Measurements from ENCODE around the gene IGF2.

Gene IGF2

GRCh38 chr11:2131371-2132236, 7.6 kb downstream of the IGF2 start:
- TF ChIP-seq TAF1 (IDR thresholded peaks at IDR 0.05; ENCODE audit: borderline replicate concordance, insufficient read depth, low read length) (peak; percentile 34; the same call in 1 of the 2 replicates), POLR2AphosphoS5 (IDR thresholded peaks at IDR 0.05; ENCODE audit: low read depth, low read length) (peak; percentile 64), SIN3A (IDR thresholded peaks at IDR 0.05; ENCODE audit: borderline replicate concordance, insufficient read depth, low read length) (no peak), FOXP2 (optimal IDR thresholded peaks at IDR 0.05; ENCODE audit: borderline replicate concordance, extremely low read depth, extremely low read length, insufficient read depth) (no peak), REST (IDR thresholded peaks at IDR 0.05; ENCODE audit: insufficient read depth in 1 of 2, low read depth in 2 of 2, low read length in 2 of 2) (no peak; a peak in 1 of 4 replicates)

GRCh38 chr11:2130881-2131352, 8.3 kb downstream of the IGF2 start:
- no peak for TF ChIP-seq TAF1 (IDR thresholded peaks at IDR 0.05; ENCODE audit: borderline replicate concordance, insufficient read depth, low read length)
- TF ChIP-seq POLR2AphosphoS5 (IDR thresholded peaks at IDR 0.05; ENCODE audit: low read depth, low read length), result peak; percentile 62

GRCh38 chr11:2129699-2130366, 9.4 kb downstream of the IGF2 start:
- TF ChIP-seq SIN3A (IDR thresholded peaks at IDR 0.05; ENCODE audit: borderline replicate concordance, insufficient read depth, low read length), result no peak
- peak; percentile 72 for TF ChIP-seq POLR2AphosphoS5 (IDR thresholded peaks at IDR 0.05; ENCODE audit: low read depth, low read length)
- no peak for TF ChIP-seq REST (IDR thresholded peaks at IDR 0.05; ENCODE audit: insufficient read depth in 1 of 2, low read depth in 2 of 2, low read length in 2 of 2)

GRCh38 chr11:2129308-2129698, 9.9 kb downstream of the IGF2 start:
- peak; percentile 25; the same call in 1 of the 2 replicates for TF ChIP-seq SIN3A (IDR thresholded peaks at IDR 0.05; ENCODE audit: borderline replicate concordance, insufficient read depth, low read length)
- TF ChIP-seq TAF1 (IDR thresholded peaks at IDR 0.05; ENCODE audit: borderline replicate concordance, insufficient read depth, low read length), result no peak

- TF ChIP-seq TAF1 (IDR thresholded peaks at IDR 0.05; ENCODE audit: borderline replicate concordance, insufficient read depth, low read length) (peak; percentile 17; the same call in 1 of the 2 replicates), REST (IDR thresholded peaks at IDR 0.05; ENCODE audit: insufficient read depth in 1 of 2, low read depth in 2 of 2, low read length in 2 of 2) (no peak), POLR2AphosphoS5 (IDR thresholded peaks at IDR 0.05; ENCODE audit: low read depth, low read length) (peak; percentile 64), FOXP2 (optimal IDR thresholded peaks at IDR 0.05; ENCODE audit: borderline replicate concordance, extremely low read depth, extremely low read length, insufficient read depth) (no peak)
Observed at GRCh38 chr11:2128511-2129307, 10.5 kb downstream of the IGF2 start.
